Measurements from ENCODE around the gene PKN1. TPM values are rescaled to one million over a fixed set of nuclear protein-coding genes. Genes with fewer than 3 reads are reported as not detected.

PKN1 gene
- total RNA-seq, 1 donor = 164 TPM

- H3K4me3 ChIP-seq (ENCODE audit: low read depth, low read length) = peak overlapping the region; percentile 89
- no peak for DNase-seq (ENCODE audit: low read depth)
- no peak for TF ChIP-seq CTCF (IDR thresholded peaks at IDR 0.05; ENCODE audit: insufficient read depth, low read length)
These were observed 14.3 kb upstream of the PKN1 start for GRCh38 chr19:14418856-14419105.

GRCh38 chr19:14419106-14419813 lies 13.8 kb upstream of the PKN1 start, which contains the start of gene DDX39A:
Gene DDX39A (minus strand): TSS chr19:14419341. CDS start chr19:14413220, 6,121 bp downstream.
- no peak for TF ChIP-seq CTCF (IDR thresholded peaks at IDR 0.05; ENCODE audit: insufficient read depth, low read length)
- peak within 1 kb of the TSS; percentile 89 for H3K4me3 ChIP-seq (ENCODE audit: low read depth, low read length)
- peak; percentile 99 for DNase-seq (ENCODE audit: low read depth)

- no peak for TF ChIP-seq CTCF (IDR thresholded peaks at IDR 0.05; ENCODE audit: insufficient read depth, low read length)
- no peak overlapping the region for H3K4me3 ChIP-seq (ENCODE audit: low read depth, low read length)
- DNase-seq (ENCODE audit: low read depth) = peak; percentile 65
These were observed 7.4 kb upstream of the PKN1 start for GRCh38 chr19:14425696-14426138.

- DNase-seq (ENCODE audit: low read depth) = no peak
- no peak for TF ChIP-seq CTCF (IDR thresholded peaks at IDR 0.05; ENCODE audit: insufficient read depth, low read length)
- H3K4me3 ChIP-seq (ENCODE audit: low read depth, low read length) = no peak overlapping the region
These were observed 5.6 kb upstream of the PKN1 start for GRCh38 chr19:14427461-14427860.

GRCh38 chr19:14428882-14429416 lies 4.2 kb upstream of the PKN1 start:
- H3K4me3 ChIP-seq (ENCODE audit: low read depth, low read length) = no peak overlapping the region
- TF ChIP-seq CTCF (IDR thresholded peaks at IDR 0.05; ENCODE audit: insufficient read depth, low read length) = no peak
- DNase-seq (ENCODE audit: low read depth) = no peak

- no peak for DNase-seq (ENCODE audit: low read depth)
- H3K4me3 ChIP-seq (ENCODE audit: low read depth, low read length) = no peak overlapping the region
- TF ChIP-seq CTCF (IDR thresholded peaks at IDR 0.05; ENCODE audit: insufficient read depth, low read length) = no peak
These were observed 2.4 kb upstream of the PKN1 start for GRCh38 chr19:14430712-14431111.
